ENCODE results near the gene EARS2. TPM values are rescaled to one million over a fixed set of nuclear protein-coding genes. Genes with fewer than 3 reads are reported as not detected.

EARS2 gene
- total RNA-seq, 4 donors from 2014 or later, result 30.9 to 54.4 (median 50.7) TPM

DNA sequence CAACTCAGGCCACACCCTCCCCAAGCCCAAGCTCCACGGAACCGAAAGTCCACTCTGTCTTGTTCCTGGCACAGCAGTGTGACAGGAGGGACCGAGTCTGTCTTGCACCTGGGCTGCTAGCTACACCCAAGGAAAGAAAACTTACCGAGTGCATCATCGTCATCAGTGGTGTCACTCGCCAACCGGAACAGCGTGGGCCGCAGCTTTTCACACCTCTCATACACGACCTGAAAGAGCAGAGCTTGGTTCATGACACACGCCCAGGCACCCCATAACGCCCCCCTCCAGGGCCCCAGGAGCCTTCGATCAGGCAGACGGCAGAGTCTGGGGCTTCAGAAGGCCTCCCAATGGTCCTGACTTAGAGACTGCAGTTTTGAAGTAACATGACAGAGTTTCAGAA, 74.4 kb downstream of the EARS2 start:
- peaks cover 80 to 83% of the 10 kb centered on the region in 2 donors for H3K36me3 ChIP-seq
- H3K4me3 ChIP-seq (replicated peaks in 1 of 3), result no peak overlapping the region
- WGBS, 2 donors, result 89 to 96% methylated on average over 14 of the region's 14 CpGs
- no peak overlapping the region for H3K27ac ChIP-seq
- no peak for DNase-seq
- no peak for TF ChIP-seq POLR2A (IDR thresholded peaks at IDR 0.05)
- TF ChIP-seq, protein P1, sequence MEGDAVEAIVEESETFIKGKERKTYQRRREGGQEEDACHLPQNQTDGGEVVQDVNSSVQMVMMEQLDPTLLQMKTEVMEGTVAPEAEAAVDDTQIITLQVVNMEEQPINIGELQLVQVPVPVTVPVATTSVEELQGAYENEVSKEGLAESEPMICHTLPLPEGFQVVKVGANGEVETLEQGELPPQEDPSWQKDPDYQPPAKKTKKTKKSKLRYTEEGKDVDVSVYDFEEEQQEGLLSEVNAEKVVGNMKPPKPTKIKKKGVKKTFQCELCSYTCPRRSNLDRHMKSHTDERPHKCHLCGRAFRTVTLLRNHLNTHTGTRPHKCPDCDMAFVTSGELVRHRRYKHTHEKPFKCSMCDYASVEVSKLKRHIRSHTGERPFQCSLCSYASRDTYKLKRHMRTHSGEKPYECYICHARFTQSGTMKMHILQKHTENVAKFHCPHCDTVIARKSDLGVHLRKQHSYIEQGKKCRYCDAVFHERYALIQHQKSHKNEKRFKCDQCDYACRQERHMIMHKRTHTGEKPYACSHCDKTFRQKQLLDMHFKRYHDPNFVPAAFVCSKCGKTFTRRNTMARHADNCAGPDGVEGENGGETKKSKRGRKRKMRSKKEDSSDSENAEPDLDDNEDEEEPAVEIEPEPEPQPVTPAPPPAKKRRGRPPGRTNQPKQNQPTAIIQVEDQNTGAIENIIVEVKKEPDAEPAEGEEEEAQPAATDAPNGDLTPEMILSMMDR (IDR thresholded peaks at IDR 0.05), result no peak
- H3K4me1 ChIP-seq, result peaks cover 18 to 23% of the 10 kb centered on the region in 2 donors
- H3K9me3 ChIP-seq, result no peaks in the 10 kb centered on the region
- no peaks in the 10 kb centered on the region for H3K27me3 ChIP-seq
- intact Hi-C loops (cut with DNase I), result no loop called here

DNA sequence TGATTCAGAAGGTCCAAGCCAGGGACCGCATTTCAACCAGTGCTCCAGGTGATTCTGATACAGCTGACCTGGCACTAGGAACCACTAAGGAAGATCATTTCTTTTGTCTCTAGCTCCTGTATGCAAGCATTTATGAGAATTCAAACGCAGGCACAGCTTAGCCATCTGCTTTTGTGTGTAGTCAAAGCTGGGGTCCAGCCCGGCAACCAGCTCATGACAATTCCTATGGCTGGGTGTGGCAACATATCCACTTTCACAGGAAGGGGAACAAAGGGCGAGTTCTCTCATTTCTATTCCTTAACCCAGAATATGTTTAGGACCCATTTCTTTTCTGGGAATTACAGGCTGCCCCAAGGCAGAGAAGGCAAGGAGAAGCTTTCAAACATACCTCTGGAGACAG, 76.9 kb downstream of the EARS2 start:
- intact Hi-C loops (cut with DNase I), result no loop called here

DNA sequence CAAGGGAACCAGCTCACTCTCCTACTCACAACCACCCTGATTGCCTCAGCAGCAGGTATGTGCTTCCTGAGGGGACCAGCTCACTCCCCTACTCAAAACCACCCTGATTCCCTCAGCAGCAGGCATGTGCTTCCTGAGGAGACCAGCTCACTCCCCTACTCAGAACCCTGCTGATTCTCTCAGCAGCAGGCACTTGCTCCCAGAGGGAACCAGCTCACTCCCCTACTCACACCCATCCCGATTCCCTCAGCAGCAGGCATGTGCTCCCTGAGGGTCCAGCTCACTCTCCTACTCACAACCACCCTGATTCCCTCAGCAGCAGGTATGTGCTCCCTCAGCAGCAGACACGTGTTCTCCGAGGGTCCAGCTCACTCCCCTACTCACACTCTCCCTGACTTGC, 78.0 kb downstream of the EARS2 start:
- intact Hi-C loops (cut with DNase I), result no loop called here
- Histone ChIP-seq H3K9me3 (no peaks in the 10 kb centered on the region), H3K4me3 (replicated peaks in 1 of 3) (no peak overlapping the region), H3K27me3 (no peaks in the 10 kb centered on the region), H3K36me3 (peaks cover 92 to 93% of the 10 kb centered on the region in 2 donors), H3K27ac (peak overlapping the region in 1 of 3 donors; percentile 28), H3K4me1 (no peaks in the 10 kb centered on the region)
- WGBS, 2 donors, result 90 to 95% methylated on average over 3 of the region's 3 CpGs
- no peak for TF ChIP-seq POLR2A (IDR thresholded peaks at IDR 0.05)
- TF ChIP-seq, protein P1 (IDR thresholded peaks at IDR 0.05), result no peak
- no peak for DNase-seq

More for the DNA sequence above, 76.9 kb downstream of the EARS2 start:
- peaks cover 85 to 93% of the 10 kb centered on the region in 2 donors for H3K36me3 ChIP-seq
- H3K27ac ChIP-seq, result peak overlapping the region in 1 of 3 donors; percentile 28
- H3K27me3 ChIP-seq, result no peaks in the 10 kb centered on the region
- no peak overlapping the region for H3K4me3 ChIP-seq (replicated peaks in 1 of 3)
- 83 to 89% methylated on average over 4 of the region's 4 CpGs for WGBS, 2 donors
- H3K4me1 ChIP-seq, result peaks cover 0 to 5% of the 10 kb centered on the region in 2 donors
- TF ChIP-seq POLR2A (IDR thresholded peaks at IDR 0.05), result no peak
- TF ChIP-seq, protein P1 (IDR thresholded peaks at IDR 0.05), result no peak
- H3K9me3 ChIP-seq, result no peaks in the 10 kb centered on the region
- no peak for DNase-seq

DNA sequence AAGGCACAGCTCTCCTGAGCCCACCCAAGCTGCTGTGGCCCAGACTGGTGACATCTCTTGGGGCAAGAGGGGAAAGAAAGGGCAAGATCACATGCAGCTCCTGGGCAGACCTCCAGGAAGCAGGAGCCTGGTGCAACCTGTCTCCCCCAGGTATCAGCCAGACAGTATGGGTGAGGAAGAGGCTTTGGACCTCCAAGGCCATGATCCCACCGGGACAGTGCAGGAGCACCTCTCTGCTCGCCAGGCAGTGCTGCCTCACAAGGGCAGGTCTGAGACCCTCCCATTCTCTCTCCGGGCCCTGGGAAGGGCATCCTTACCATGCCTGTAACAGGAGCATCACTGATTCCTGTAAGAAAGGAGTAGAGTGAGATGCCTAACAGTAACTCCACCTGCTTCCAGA, 78.6 kb downstream of the EARS2 start:
- no peaks in the 10 kb centered on the region for H3K27me3 ChIP-seq
- 100% methylated on average over 1 to 3 of the region's 3 CpGs for WGBS, 2 donors
- H3K27ac ChIP-seq, result no peak overlapping the region
- TF ChIP-seq, protein P1 (IDR thresholded peaks at IDR 0.05), result no peak
- TF ChIP-seq POLR2A (IDR thresholded peaks at IDR 0.05), result no peak
- no peak for DNase-seq
- no peaks in the 10 kb centered on the region for H3K4me1 ChIP-seq
- H3K9me3 ChIP-seq, result no peaks in the 10 kb centered on the region
- intact Hi-C loops (cut with DNase I), result no loop called here
- peaks cover 94 to 95% of the 10 kb centered on the region in 2 donors for H3K36me3 ChIP-seq
- H3K4me3 ChIP-seq (replicated peaks in 1 of 3), result no peak overlapping the region

DNA sequence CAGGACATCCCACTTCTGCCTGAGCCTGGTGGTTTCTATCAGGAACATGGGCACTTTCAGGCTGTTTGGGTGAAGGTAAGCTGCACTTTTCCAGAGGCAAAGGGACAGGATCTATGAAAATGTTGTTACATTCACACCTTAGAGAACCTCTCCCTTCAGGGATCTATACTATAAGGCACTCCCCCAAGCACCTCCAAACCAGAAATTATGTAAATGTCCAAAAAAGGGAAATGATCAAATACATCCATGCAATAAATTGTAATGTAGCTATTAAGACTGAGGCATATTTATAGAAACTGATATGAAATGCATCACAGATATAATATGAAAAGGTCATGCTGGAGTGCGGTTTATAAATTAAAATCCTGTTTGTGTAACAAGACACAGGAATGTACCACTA, 80.9 kb downstream of the EARS2 start:
- H3K4me1 ChIP-seq, result no peaks in the 10 kb centered on the region
- no peak overlapping the region for H3K4me3 ChIP-seq (replicated peaks in 1 of 3)
- no peaks in the 10 kb centered on the region for H3K9me3 ChIP-seq
- H3K27me3 ChIP-seq, result no peaks in the 10 kb centered on the region
- TF ChIP-seq POLR2A (IDR thresholded peaks at IDR 0.05), result no peak
- TF ChIP-seq, protein P1 (IDR thresholded peaks at IDR 0.05), result no peak
- H3K36me3 ChIP-seq, result peaks cover 85 to 87% of the 10 kb centered on the region in 2 donors
- WGBS, 2 donors, result 87 to 95% methylated on average over 1 of the region's 1 CpG
- H3K27ac ChIP-seq, result no peak overlapping the region
- no peak for DNase-seq
- intact Hi-C loops (cut with DNase I), result no loop called here

Other genes with a start within 250 kb of the EARS2 start
- gene COG7, start 104.2 kb downstream of the EARS2 start, total RNA-seq, result 10 to 100 TPM; 27.5 to 35.1 (median 30.8) TPM
- gene GGA2, start 46.9 kb downstream of the EARS2 start, total RNA-seq, result 100 to 1,000 TPM; 103 to 190 (median 159) TPM
- 100 to 1,000 TPM in 3 of 4 donors, 10 to 100 TPM in 1; 75.0 to 147 (median 127) TPM for gene UBFD1, start 377 bp upstream of the EARS2 start, total RNA-seq
- gene NDUFAB1, start 39.0 kb upstream of the EARS2 start, total RNA-seq, result 100 to 1,000 TPM in 2 of 4 donors, 10 to 100 TPM in 2; 68.5 to 135 (median 95.1) TPM
- 10 to 100 TPM; 10.8 to 17.2 (median 14.0) TPM for gene PALB2, start 84.0 kb upstream of the EARS2 start, total RNA-seq
- gene DCTN5, start 84.1 kb upstream of the EARS2 start, total RNA-seq, result 10 to 100 TPM; 24.1 to 51.1 (median 47.6) TPM
- gene PLK1, start 121.5 kb upstream of the EARS2 start, total RNA-seq, result 1 to 10 TPM in 3 of 4 donors, under 1 TPM in 1; 0.88 to 2.7 (median 1.6) TPM
- not detected for gene ERN2, start 155.9 kb upstream of the EARS2 start, total RNA-seq
- not detected for gene CHP2, start 197.7 kb upstream of the EARS2 start, total RNA-seq